CD4-positive, alpha-beta T cell treated with Interleukin-6 for 4 hours (primary cell): ENCODE data around the gene CD163L1.
A peak's percentile ranks its signal among the peaks of the same experiment; 100 is the strongest.
"Not testable (repeated sequence)": the region's sequence is repeated elsewhere in the genome, so short reads cannot be mapped to it uniquely, and the experiment has no call there.

Source experiments
- DNase-seq: peaks from one replicate; pipeline ENCODE4 v3.0.0-alpha.2; 2020; ENCODE audit warnings: mixed read lengths

CD163L1 gene

GRCh38 chr12:7403466-7403865, 40.5 kb downstream of the CD163L1 start:
- DNase-seq: no peak

DNA sequence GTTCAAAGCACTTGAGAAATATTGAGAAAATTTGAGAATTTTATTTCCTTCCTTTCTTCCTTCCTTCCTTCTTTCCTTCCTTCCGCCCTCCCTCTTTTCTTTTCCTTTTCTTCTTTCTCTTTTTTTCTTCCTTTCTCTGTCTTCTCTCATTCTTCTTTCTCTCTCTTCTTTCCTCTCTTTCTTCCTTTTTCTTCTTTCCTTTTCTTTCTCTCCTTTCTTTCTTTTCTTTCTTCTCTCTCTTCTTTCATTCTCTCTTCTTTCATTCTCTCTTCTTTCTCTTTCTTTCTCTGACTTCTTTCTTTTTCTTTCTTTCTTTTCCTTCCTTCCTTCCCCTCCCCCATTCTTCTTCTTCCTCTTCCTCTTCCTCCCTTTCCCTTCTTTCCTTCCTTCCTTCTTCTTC, 44.9 kb downstream of the CD163L1 start:
- no peak for DNase-seq

DNA sequence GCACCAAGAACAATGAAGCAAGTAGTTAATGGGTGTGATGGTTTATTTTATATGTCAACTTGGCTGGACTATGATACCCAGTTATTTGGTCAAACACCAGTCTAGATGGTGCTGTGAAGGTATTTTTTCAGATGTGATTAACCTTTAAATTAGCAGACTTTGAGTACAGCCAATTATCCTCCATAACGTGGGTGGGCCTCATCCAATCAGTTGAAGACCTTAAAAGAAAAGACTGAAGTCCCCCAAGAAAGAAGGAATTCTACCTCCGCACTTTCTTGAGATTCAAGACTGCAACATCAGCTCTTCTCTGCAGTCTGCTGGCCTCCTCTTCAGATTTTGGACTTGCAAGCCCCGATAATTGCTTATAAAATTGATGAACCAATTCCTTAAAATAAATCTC, 47.5 kb downstream of the CD163L1 start:
- DNase-seq: no peak

- no peak for DNase-seq
Observed at GRCh38 chr12:7395950-7396349, 48.0 kb downstream of the CD163L1 start.

DNA sequence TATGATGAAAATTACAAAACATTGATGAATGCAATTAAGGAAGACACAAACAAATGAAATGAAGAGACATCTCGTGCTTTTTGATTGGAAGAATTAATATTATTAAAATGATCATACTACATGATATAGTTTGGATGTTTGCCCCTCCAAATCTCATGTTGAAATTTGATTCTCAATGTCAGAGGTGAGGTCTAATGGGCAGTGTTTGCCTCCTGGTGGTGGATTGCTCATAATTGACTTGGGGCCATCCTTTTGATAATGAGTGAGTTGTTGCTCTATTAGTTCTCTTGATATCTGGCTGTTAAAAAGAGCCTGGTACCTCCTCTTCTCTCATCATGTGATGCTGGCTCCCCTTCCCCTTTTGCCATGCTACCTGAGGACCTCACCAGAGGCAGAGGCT, 56.7 kb downstream of the CD163L1 start:
- no peak for DNase-seq

- no peak for DNase-seq
Observed at GRCh38 chr12:7383157-7383556, 60.8 kb downstream of the CD163L1 start.

GRCh38 chr12:7376196-7376595, 67.8 kb downstream of the CD163L1 start:
- DNase-seq: no peak

DNA sequence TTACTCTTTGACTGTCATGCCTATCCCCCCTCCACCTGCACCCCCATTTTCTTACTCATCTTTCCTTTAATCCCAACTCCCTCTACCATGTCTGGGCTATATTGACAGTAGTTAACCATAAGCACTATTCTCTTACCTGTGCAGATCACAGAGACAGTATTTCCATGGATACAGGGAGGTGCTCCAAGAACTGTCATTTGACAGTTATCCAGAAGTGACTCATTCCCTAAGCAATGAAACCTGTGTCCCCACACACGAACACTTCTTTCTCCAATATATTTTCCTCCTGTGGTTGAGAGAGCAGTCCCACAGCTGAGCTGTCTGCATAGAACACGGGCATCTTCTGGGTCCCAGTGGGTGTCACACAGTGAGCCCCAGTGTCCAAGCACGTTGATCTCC, 68.8 kb downstream of the CD163L1 start:
- no peak for DNase-seq

GRCh38 chr12:7374423-7375144, 69.4 kb downstream of the CD163L1 start:
- peak; percentile 8 for DNase-seq

GRCh38 chr12:7373226-7373625, 70.7 kb downstream of the CD163L1 start:
- DNase-seq: no peak

DNA sequence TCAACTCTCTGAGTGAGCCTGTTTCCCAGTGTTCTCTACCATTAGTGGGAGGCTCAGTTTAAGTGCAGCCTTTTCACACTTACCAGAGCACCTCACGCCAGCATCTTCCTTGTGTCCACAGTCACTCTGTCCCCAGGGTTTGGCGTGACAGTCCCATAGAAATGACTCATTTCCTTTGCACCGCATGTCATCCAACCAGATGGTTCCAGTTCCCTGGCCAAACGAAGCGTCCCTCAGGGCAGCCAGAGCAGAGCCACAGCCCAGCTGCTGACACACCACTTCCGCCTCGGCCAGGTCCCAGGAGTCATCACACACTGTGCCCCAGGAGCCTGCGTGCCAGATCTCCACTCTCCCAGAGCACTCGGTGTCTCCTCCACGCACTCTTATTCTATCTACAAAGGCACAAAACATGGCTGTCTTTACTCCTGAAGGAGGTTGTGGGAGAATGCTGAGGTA, 74.7 kb downstream of the CD163L1 start:
- no peak for DNase-seq

DNA sequence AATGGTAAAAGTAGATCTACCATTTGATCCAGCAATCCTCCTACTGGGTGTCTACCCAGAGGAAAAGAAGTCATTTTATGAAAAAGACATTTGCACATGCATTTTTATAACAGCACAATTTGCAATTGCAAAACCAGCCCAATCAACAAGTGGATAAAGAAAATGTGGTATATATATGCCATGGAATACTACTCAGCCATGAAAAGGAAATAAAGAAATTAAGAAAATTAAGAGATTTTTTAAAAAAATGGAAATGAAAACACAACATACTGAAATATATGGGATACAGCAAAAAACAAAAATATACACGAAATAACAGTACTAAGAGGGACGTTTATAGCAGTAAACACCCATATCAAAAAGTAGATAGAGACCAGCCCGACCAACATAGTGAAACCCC, 81.2 kb downstream of the CD163L1 start:
- DNase-seq: no peak

- no peak for DNase-seq
Observed at GRCh38 chr12:7361265-7361664, 82.7 kb downstream of the CD163L1 start.

DNA sequence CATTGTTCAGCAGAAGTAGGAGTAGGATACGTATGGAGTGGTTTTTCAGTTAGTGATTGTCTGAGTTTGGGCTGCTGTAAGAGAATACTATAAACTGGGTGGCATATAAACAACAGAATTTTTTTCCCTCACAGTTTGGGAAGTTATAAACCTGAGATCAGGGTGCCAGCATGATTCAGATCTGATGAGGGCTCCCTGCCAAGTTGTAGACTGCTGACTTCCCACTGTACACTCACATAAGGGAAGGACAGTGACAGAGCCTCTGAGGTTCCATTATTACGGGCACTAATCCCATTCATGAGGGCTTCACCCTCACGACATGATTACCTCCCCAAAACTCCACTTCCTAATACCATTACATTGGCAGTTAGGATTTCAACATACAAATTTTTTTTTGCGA, 89.4 kb downstream of the CD163L1 start:
- no peak for DNase-seq

GRCh38 chr12:7352661-7353060, 91.3 kb downstream of the CD163L1 start:
- DNase-seq: no peak

- no peak for DNase-seq
Observed at GRCh38 chr12:7351177-7351576, 92.8 kb downstream of the CD163L1 start.

GRCh38 chr12:7349418-7349817, 94.5 kb downstream of the CD163L1 start:
- DNase-seq: no peak

GRCh38 chr12:7346551-7347225, 97.3 kb downstream of the CD163L1 start:
- no peak for DNase-seq

GRCh38 chr12:7344833-7345606, 98.9 kb downstream of the CD163L1 start:
- no peak for DNase-seq

DNA sequence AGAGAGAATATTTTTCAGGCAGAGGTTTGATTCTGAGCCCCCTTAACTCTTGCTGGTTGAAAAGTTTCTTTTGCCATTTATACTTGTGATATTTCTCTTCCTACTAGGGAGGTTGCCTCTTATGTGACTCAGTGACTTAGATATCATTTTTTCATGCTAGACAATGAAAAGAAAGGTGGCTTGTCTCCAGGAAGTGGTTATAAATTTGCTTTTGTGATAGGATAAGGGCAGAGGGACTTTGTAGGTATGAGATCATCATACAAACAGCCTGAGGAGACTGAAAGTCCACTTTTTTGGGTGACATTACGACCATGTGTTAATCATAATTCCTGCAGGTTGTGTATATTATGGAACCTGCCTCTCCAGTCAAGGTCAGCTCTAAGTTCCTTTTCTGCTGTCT, 104.3 kb downstream of the CD163L1 start:
- no peak for DNase-seq

DNA sequence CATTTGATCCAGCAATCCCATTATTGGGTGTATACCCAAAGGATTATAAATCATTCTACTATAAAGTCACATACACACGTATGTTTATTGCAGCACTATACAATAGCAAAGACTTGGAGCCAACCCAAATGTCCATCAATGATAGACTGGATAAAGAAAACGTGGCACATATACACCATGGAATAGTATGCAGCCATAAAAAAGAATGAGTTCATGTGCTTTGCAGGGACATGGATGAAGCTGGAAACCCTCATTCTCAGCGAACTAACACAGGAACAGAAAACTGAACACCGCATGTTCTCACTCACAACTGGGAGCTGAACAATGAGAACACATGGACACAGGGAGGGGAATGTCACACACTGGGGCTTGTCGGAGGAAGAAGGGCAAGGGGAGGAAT, 106.2 kb downstream of the CD163L1 start:
- not testable (repeated sequence) for DNase-seq

GRCh38 chr12:7327918-7328317, 116.0 kb downstream of the CD163L1 start:
- no peak for DNase-seq

DNA sequence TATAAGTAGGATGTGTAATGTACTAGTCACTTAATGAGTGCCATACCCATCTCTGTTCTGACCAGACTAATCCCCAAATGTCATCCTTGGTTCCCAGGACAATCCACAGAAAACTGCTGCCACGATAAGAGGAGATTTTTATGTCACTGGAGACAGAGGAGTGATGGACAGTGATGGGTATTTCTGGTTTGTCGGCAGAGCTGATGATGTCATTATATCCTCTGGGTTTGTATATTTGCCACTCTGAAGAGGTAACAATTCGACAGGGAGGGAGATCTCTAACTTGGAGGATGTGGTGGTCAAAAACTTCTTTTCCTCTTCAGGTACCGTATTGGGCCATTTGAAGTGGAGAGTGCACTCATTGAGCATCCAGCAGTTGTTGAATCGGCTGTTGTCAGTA, 119.8 kb downstream of the CD163L1 start:
- no peak for DNase-seq

- no peak for DNase-seq
Observed at GRCh38 chr12:7322599-7322998, 121.4 kb downstream of the CD163L1 start.
